ENCODE results near the gene MEIS2.

Gene MEIS2

GRCh38 chr15:36926427-36926825 lies 173.9 kb downstream of the MEIS2 start:
- no peaks in the 10 kb centered on the region for H3K27me3 ChIP-seq (ENCODE audit: insufficient read depth, low read length, poor library complexity)
- no peak for DNase-seq
- H4K20me1 ChIP-seq (ENCODE audit: insufficient read depth, low read length): no peaks in the 10 kb centered on the region
- H3K4me3 ChIP-seq (ENCODE audit: low read depth in 1 of 2, low read length in 2 of 2): no peak overlapping the region
- H3K79me2 ChIP-seq (ENCODE audit: insufficient read depth, low read length): no peaks in the 10 kb centered on the region
- no peak overlapping the region for H3K27ac ChIP-seq (ENCODE audit: low read length)
- H3K4me1 ChIP-seq (ENCODE audit: insufficient read depth, low read length): no peaks in the 10 kb centered on the region
- no peak for ATAC-seq (ENCODE audit: insufficient read depth, low read depth)
- TF ChIP-seq EZH2 (IDR thresholded peaks at IDR 0.05; ENCODE audit: borderline replicate concordance, low read depth, low read length, severe bottlenecking): no peak
- no peak for TF ChIP-seq CTCF (IDR thresholded peaks at IDR 0.05; ENCODE audit: borderline replicate concordance, extremely low read depth, low read length, poor library complexity, severe bottlenecking)
- H3K4me2 ChIP-seq (ENCODE audit: insufficient read depth, low read length): no peak overlapping the region
- H3K9ac ChIP-seq (ENCODE audit: low read depth, low read length): no peak overlapping the region
- H3K9me3 ChIP-seq (ENCODE audit: insufficient read depth, low read length, severe bottlenecking): no peaks in the 10 kb centered on the region
- no peaks in the 10 kb centered on the region for H3K36me3 ChIP-seq (ENCODE audit: insufficient read depth, low read length)
- H2AFZ ChIP-seq (ENCODE audit: low read depth, low read length): no peak overlapping the region

DNA sequence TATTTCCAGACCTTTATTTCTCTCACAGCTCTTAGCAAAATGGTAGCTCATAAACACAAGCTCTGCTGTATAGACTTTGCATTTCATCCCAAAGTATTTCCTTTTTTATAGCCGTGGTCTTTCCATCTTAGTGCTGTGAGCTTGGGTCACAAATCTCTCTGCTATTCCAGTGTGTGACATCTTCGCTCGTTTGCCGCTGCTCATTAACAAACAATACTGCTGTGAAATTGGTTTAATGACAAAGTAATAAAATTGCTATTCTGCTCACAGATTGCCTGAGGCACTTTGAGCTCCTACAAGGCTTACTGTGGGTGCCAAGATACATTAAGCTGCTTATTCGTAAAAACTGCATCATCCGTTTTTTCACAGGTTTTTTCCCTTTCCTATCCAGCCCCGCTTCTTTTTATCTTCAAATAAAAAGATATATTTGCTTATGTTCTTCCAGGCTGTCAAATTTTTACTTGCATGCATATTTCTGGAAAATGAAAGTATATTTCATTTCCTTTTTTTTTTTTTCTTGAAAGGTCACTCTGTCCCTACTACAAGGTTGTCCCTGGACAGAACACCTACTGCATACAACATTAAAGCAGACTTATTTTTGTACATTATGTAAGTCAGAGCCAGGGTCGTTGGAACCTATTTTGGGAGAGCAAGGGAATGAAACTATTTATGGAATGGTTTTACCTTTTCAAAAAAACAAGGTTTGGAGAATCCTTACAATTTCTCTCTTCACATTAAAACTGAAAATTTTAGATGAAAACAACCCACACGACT lies 174.5 kb downstream of the MEIS2 start:
- no peak overlapping the region for H3K4me2 ChIP-seq (ENCODE audit: insufficient read depth, low read length)
- no peaks in the 10 kb centered on the region for H3K4me1 ChIP-seq (ENCODE audit: insufficient read depth, low read length)
- H3K79me2 ChIP-seq (ENCODE audit: insufficient read depth, low read length): no peaks in the 10 kb centered on the region
- no peaks in the 10 kb centered on the region for H4K20me1 ChIP-seq (ENCODE audit: insufficient read depth, low read length)
- no peaks in the 10 kb centered on the region for H3K36me3 ChIP-seq (ENCODE audit: insufficient read depth, low read length)
- H3K4me3 ChIP-seq (ENCODE audit: low read depth in 1 of 2, low read length in 2 of 2): no peak overlapping the region
- no peaks in the 10 kb centered on the region for H3K27me3 ChIP-seq (ENCODE audit: insufficient read depth, low read length, poor library complexity)
- no peak for DNase-seq
- no peaks in the 10 kb centered on the region for H3K9me3 ChIP-seq (ENCODE audit: insufficient read depth, low read length, severe bottlenecking)
- H2AFZ ChIP-seq (ENCODE audit: low read depth, low read length): no peak overlapping the region
- H3K27ac ChIP-seq (ENCODE audit: low read length): no peak overlapping the region
- TF ChIP-seq EZH2 (IDR thresholded peaks at IDR 0.05; ENCODE audit: borderline replicate concordance, low read depth, low read length, severe bottlenecking) (no peak), CTCF (IDR thresholded peaks at IDR 0.05; ENCODE audit: borderline replicate concordance, extremely low read depth, low read length, poor library complexity, severe bottlenecking) (no peak)
- ATAC-seq (ENCODE audit: insufficient read depth, low read depth): no peak
- no peak overlapping the region for H3K9ac ChIP-seq (ENCODE audit: low read depth, low read length)

GRCh38 chr15:36925049-36925448 lies 175.3 kb downstream of the MEIS2 start:
- no peaks in the 10 kb centered on the region for H3K36me3 ChIP-seq (ENCODE audit: insufficient read depth, low read length)
- no peaks in the 10 kb centered on the region for H3K79me2 ChIP-seq (ENCODE audit: insufficient read depth, low read length)
- H2AFZ ChIP-seq (ENCODE audit: low read depth, low read length): no peak overlapping the region
- H3K9ac ChIP-seq (ENCODE audit: low read depth, low read length): no peak overlapping the region
- TF ChIP-seq CTCF (IDR thresholded peaks at IDR 0.05; ENCODE audit: borderline replicate concordance, extremely low read depth, low read length, poor library complexity, severe bottlenecking) (no peak), EZH2 (IDR thresholded peaks at IDR 0.05; ENCODE audit: borderline replicate concordance, low read depth, low read length, severe bottlenecking) (no peak)
- no peak overlapping the region for H3K27ac ChIP-seq (ENCODE audit: low read length)
- ATAC-seq (ENCODE audit: insufficient read depth, low read depth) (no peak), DNase-seq (no peak)
- no peaks in the 10 kb centered on the region for H3K4me1 ChIP-seq (ENCODE audit: insufficient read depth, low read length)
- no peaks in the 10 kb centered on the region for H3K9me3 ChIP-seq (ENCODE audit: insufficient read depth, low read length, severe bottlenecking)
- no peaks in the 10 kb centered on the region for H4K20me1 ChIP-seq (ENCODE audit: insufficient read depth, low read length)
- no peak overlapping the region for H3K4me3 ChIP-seq (ENCODE audit: low read depth in 1 of 2, low read length in 2 of 2)
- H3K27me3 ChIP-seq (ENCODE audit: insufficient read depth, low read length, poor library complexity): no peaks in the 10 kb centered on the region
- no peak overlapping the region for H3K4me2 ChIP-seq (ENCODE audit: insufficient read depth, low read length)

Measured in DND-41 (cell line).